Ascending aorta (tissue), 2 donors: ENCODE measurements around the gene AUTS2. TPM values are rescaled to one million over a fixed set of nuclear protein-coding genes. Genes with fewer than 3 reads are reported as not detected.

ENCODE experiments used
- DNase-seq, 2 donors: peaks; one replicate each; pipeline ENCODE4 v3.0.0-alpha.2; 2019; ENCODE audit warnings: low spot score in 2 of 2
- H3K27ac ChIP-seq, 2 donors: fragments of 200-600 bp; sonication (generic); one replicate each; pipeline ENCODE4 v1.5.1; 2016 to 2017; ENCODE audit warnings: mild to moderate bottlenecking in 1 of 2
- H3K27me3 ChIP-seq: fragments of 200-600 bp; sonication (generic); one replicate; pipeline ENCODE4 v1.5.1; 2017
- H3K36me3 ChIP-seq, 2 donors: fragments of 200-600 bp; sonication (generic); one replicate each; pipeline ENCODE4 v1.5.1; 2016
- H3K4me1 ChIP-seq, 2 donors: fragments of 200-600 bp; sonication (generic); one replicate each; pipeline ENCODE4 v1.5.1; 2016 to 2017; ENCODE audit warnings: mild to moderate bottlenecking in 1 of 2
- H3K4me3 ChIP-seq, 2 donors: fragments of 200-600 bp; sonication (generic); one replicate each; pipeline ENCODE4 v1.5.1; 2016 to 2017; ENCODE audit warnings: mild to moderate bottlenecking in 1 of 2
- H3K9me3 ChIP-seq, 2 donors: fragments of 200-600 bp; sonication (generic); one replicate each; pipeline ENCODE4 v1.5.1; 2016
- CTCF ChIP-seq, 3 experiments: fragments of 200-600 bp in 2 of 3; fragments of 450-650 bp in 1 of 3; sonication (generic) in 2 of 3; IDR thresholded peaks; one replicate each; pipeline ENCODE4 v1.5.1; 2016 to 2019; ENCODE audit warnings: antibody characterized with exemption in 3 of 3, mild to moderate bottlenecking in 1 of 3, moderate library complexity in 1 of 3
- intact Hi-C: fragments of 100-400 bp; cut with DNase I; formaldehyde crosslinking; loops from one replicate; pipeline ENCODE4 v1.15.1; 2023
- total RNA-seq: library from RNA; depleted of rRNA; stranded (reverse); fragments of >200 nt; gene quantifications from one replicate; pipeline ENCODE4 v1.1.0, GENCODE V29; 2016

AUTS2 gene
- total RNA-seq, 1 donor from 2014 or later = 90.4 TPM

DNA sequence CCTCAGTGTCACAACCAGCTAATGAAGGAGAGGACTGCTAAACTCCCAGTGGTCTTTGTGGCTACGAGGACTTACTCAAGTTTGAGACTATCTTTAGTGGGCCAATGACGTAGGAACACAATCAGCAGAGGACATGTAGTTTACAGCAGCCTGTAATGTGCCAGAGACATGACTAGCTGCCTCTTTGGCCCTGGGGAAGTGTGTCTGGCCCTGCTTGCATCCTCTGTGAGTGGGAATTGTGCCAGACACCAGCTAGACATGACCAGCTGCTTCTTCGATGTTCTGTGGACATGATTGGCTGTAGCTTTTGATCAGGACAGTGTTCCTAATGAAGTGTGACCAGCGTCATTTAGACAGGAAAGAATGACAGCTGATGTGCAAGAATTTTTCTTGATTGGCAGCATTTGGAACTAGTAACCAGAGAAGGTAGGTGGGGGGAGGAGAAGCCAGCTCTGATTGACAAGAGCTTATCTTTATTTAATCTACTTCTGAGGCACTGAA, 141.7 kb downstream of the AUTS2 start:
- TF ChIP-seq CTCF (IDR thresholded peaks at IDR 0.05) = no peak

GRCh38 chr7:69742237-69742636, 144.0 kb downstream of the AUTS2 start:
- DNase-seq = no peak
- intact Hi-C loops = no loop called here
- Histone ChIP-seq H3K36me3 (no peaks in the 10 kb centered on the region), H3K4me3 (no peak overlapping the region), H3K9me3 (no peaks in the 10 kb centered on the region), H3K4me1 (no peaks in the 10 kb centered on the region), H3K27me3 (no peaks in the 10 kb centered on the region), H3K27ac (no peak overlapping the region)
- no peak for TF ChIP-seq CTCF (IDR thresholded peaks at IDR 0.05)

More for the DNA sequence above, 141.7 kb downstream of the AUTS2 start:
- no peak overlapping the region for H3K4me3 ChIP-seq
- intact Hi-C loops = no loop called here
- H3K9me3 ChIP-seq = no peaks in the 10 kb centered on the region
- H3K36me3 ChIP-seq = no peaks in the 10 kb centered on the region
- no peak overlapping the region for H3K27ac ChIP-seq
- H3K4me1 ChIP-seq = no peaks in the 10 kb centered on the region
- no peak for DNase-seq
- no peaks in the 10 kb centered on the region for H3K27me3 ChIP-seq

- H3K36me3 ChIP-seq = no peaks in the 10 kb centered on the region
- intact Hi-C loops = no loop called here
- H3K27me3 ChIP-seq = no peaks in the 10 kb centered on the region
- no peaks in the 10 kb centered on the region for H3K9me3 ChIP-seq
- no peak for TF ChIP-seq CTCF (IDR thresholded peaks at IDR 0.05)
- no peak for DNase-seq
- no peak overlapping the region for H3K27ac ChIP-seq
- H3K4me1 ChIP-seq = no peaks in the 10 kb centered on the region
- no peak overlapping the region for H3K4me3 ChIP-seq
These were observed 145.2 kb downstream of the AUTS2 start for GRCh38 chr7:69743436-69743835.

DNA sequence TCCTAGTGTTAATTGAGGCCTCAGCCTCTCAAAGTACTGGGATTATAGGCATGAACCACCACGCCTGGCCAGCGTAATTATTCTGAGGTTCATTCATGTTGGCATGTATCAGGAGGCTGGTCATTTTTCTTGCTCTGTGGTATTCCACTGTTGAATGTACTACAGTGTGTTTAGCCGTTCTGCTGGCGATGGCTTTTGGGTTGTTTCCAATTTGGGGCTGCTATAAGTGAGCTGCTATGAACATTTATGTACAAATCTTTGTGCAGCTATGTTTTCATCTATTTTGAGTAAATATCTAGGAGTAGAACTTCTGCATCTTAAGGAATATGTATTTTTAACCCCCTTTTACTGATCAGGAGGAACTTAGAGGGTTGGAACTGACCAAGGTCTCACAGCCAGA, 145.8 kb downstream of the AUTS2 start:
- DNase-seq = no peak
- no peak for TF ChIP-seq CTCF (IDR thresholded peaks at IDR 0.05)
- intact Hi-C loops = no loop called here
- H3K4me3 ChIP-seq = no peak overlapping the region
- H3K27ac ChIP-seq = no peak overlapping the region
- H3K9me3 ChIP-seq = no peaks in the 10 kb centered on the region
- H3K4me1 ChIP-seq = no peaks in the 10 kb centered on the region
- H3K27me3 ChIP-seq = no peaks in the 10 kb centered on the region
- no peaks in the 10 kb centered on the region for H3K36me3 ChIP-seq

GRCh38 chr7:69746383-69746782, 148.1 kb downstream of the AUTS2 start:
- H3K36me3 ChIP-seq = no peaks in the 10 kb centered on the region
- no peak for DNase-seq
- no peak overlapping the region for H3K27ac ChIP-seq
- H3K27me3 ChIP-seq = no peaks in the 10 kb centered on the region
- intact Hi-C loops = no loop called here
- H3K4me3 ChIP-seq = no peak overlapping the region
- TF ChIP-seq CTCF (IDR thresholded peaks at IDR 0.05) = no peak
- no peaks in the 10 kb centered on the region for H3K9me3 ChIP-seq
- no peaks in the 10 kb centered on the region for H3K4me1 ChIP-seq

DNA sequence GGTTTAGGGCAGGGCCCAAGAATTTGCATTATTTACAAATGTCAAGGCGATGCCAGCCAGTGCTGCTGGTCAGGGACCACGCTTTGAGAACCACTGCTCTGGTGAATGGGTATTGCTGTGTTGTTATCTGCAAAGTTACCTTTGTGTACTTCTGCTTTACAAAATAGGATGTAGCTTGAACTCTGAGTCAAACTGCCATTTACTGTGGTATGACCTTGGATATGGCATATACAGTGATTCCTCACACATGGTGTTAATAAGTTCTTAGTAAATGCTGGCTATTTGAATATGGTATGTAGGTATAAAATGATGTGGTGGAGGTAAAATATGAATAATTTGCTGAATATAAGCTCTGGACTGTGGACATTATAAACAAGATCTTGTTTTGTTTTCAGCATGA, 148.9 kb downstream of the AUTS2 start:
- Histone ChIP-seq H3K4me3 (no peak overlapping the region), H3K9me3 (no peaks in the 10 kb centered on the region), H3K36me3 (no peaks in the 10 kb centered on the region), H3K4me1 (no peaks in the 10 kb centered on the region), H3K27ac (no peak overlapping the region), H3K27me3 (no peaks in the 10 kb centered on the region)
- intact Hi-C loops = no loop called here
- no peak for DNase-seq
- TF ChIP-seq CTCF (IDR thresholded peaks at IDR 0.05) = no peak
